ENCODE results near the gene DPF3. TPM values are rescaled to one million over a fixed set of nuclear protein-coding genes. Genes with fewer than 3 reads are reported as not detected.

DPF3 gene
- total RNA-seq, 1 donor from 2014 or later, result 3.0 TPM

DNA sequence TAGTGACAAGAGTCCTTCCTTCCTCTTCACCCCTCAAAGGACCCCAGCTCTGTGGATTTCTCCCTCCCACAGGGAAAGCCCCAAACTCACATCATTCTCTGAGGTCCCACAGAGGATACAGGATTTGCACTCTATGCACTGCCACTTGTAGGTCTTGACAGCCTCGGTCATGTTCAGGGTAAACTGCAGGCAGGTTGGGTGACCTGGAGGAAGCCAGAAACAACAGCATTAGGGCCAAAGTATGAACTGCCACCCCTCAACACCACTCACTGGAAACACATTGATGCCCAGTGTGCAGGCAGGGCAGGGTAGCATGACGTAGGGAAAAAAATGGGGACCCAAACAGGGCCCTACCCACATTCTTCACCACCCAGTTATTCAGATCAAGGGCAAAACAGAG, 264.4 kb downstream of the DPF3 start:
- Mint-ChIP-seq H3K27me3 (ENCODE audit: unreplicated experiment) (no peaks in the 10 kb centered on the region), H3K4me3 (ENCODE audit: unreplicated experiment) (no peak overlapping the region), H3K4me1 (ENCODE audit: unreplicated experiment) (no peaks in the 10 kb centered on the region), H3K27ac (ENCODE audit: unreplicated experiment) (no peak overlapping the region), H3K36me3 (ENCODE audit: low read depth, unreplicated experiment) (no peaks in the 10 kb centered on the region), H3K9me3 (ENCODE audit: unreplicated experiment) (no peaks in the 10 kb centered on the region)
- TF ChIP-seq, protein P1, sequence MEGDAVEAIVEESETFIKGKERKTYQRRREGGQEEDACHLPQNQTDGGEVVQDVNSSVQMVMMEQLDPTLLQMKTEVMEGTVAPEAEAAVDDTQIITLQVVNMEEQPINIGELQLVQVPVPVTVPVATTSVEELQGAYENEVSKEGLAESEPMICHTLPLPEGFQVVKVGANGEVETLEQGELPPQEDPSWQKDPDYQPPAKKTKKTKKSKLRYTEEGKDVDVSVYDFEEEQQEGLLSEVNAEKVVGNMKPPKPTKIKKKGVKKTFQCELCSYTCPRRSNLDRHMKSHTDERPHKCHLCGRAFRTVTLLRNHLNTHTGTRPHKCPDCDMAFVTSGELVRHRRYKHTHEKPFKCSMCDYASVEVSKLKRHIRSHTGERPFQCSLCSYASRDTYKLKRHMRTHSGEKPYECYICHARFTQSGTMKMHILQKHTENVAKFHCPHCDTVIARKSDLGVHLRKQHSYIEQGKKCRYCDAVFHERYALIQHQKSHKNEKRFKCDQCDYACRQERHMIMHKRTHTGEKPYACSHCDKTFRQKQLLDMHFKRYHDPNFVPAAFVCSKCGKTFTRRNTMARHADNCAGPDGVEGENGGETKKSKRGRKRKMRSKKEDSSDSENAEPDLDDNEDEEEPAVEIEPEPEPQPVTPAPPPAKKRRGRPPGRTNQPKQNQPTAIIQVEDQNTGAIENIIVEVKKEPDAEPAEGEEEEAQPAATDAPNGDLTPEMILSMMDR (IDR thresholded peaks at IDR 0.05; ENCODE audit: unreplicated experiment), result no peak
- DNase-seq (ENCODE audit: low spot score), result no peak

DNA sequence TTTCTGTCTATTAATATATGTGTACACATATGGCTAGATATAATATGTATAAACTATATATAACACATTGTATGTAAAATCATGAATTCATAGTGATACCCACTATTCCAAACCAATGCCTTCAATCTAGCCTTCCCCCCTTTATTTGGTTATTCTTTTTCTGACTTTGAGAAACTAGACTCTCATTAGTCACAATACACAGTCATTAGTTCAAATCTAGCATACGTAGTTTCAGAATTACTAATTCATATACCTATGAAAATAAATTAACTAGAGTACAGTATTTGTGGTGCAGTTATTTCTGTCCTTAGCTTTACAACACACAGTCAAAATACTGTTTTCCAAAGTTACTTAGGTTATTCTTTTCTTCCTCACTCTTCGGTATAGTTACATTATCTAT, 268.2 kb downstream of the DPF3 start:
- no peaks in the 10 kb centered on the region for H3K9me3 Mint-ChIP-seq (ENCODE audit: unreplicated experiment)
- H3K4me3 Mint-ChIP-seq (ENCODE audit: unreplicated experiment), result no peak overlapping the region
- H3K4me1 Mint-ChIP-seq (ENCODE audit: unreplicated experiment), result no peaks in the 10 kb centered on the region
- no peak for DNase-seq (ENCODE audit: low spot score)
- TF ChIP-seq, protein P1 (IDR thresholded peaks at IDR 0.05; ENCODE audit: unreplicated experiment), result no peak
- H3K36me3 Mint-ChIP-seq (ENCODE audit: low read depth, unreplicated experiment), result no peaks in the 10 kb centered on the region
- no peaks in the 10 kb centered on the region for H3K27me3 Mint-ChIP-seq (ENCODE audit: unreplicated experiment)
- no peak overlapping the region for H3K27ac Mint-ChIP-seq (ENCODE audit: unreplicated experiment)

DNA sequence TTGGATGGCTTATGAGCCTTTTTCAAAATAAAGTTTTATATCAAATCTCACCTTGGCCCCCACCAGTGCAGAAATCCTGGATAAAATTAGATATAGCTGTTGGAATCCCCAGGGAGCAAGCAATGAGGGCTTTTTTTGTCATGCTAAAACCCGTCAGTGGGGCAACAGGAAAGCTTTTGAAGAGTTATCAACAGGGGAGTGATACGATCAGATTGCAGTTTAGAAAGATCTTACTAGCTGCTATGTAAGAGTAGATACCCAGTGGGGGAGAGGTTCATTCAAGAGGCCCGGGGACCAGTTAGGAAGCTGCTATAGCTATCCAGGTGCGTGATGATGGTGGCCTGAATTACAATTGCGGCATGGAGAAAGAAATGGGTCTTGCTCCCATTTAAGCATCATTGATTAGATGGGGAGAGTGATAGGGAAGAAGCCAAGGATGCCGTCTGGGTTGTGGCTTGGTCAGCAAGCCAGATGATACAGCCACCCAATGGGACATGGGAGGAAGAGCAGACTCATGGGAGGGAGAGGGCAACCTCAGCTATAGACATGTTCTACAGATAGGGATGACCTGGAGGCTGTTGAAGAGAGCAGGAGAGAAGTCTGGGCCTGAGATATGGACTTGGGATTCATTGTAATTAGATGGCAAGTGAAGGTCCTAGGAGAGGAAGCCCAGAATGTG, 272.4 kb downstream of the DPF3 start:
- Mint-ChIP-seq H3K27ac (ENCODE audit: unreplicated experiment) (no peak overlapping the region), H3K4me3 (ENCODE audit: unreplicated experiment) (no peak overlapping the region), H3K9me3 (ENCODE audit: unreplicated experiment) (no peaks in the 10 kb centered on the region), H3K4me1 (ENCODE audit: unreplicated experiment) (peaks cover 13% of the 10 kb centered on the region), H3K27me3 (ENCODE audit: unreplicated experiment) (peaks cover 2% of the 10 kb centered on the region), H3K36me3 (ENCODE audit: low read depth, unreplicated experiment) (no peaks in the 10 kb centered on the region)
- TF ChIP-seq, protein P1 (IDR thresholded peaks at IDR 0.05; ENCODE audit: unreplicated experiment), result no peak
- no peak for DNase-seq (ENCODE audit: low spot score)

DNA sequence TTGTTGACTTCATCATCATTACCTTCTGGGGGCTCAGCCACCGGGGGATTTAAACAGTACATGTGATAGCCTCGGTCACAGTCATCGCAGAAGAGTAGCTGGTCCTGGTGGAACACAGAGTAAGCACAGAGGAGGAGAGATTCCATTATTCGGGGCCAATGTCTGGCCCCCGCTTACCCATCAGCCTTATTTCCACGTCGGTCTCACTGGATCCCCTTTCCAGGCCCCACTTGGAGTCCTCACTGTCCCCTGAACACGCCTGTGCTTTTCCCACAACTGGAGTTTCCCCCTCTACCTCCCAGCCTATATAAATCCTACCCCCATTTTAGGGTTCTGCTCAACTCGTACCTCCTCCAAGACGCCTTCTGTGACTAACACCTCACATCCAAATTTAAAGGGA, 274.0 kb downstream of the DPF3 start:
- no peak overlapping the region for H3K4me3 Mint-ChIP-seq (ENCODE audit: unreplicated experiment)
- peaks cover 2% of the 10 kb centered on the region for H3K27me3 Mint-ChIP-seq (ENCODE audit: unreplicated experiment)
- DNase-seq (ENCODE audit: low spot score), result no peak
- H3K9me3 Mint-ChIP-seq (ENCODE audit: unreplicated experiment), result no peaks in the 10 kb centered on the region
- H3K36me3 Mint-ChIP-seq (ENCODE audit: low read depth, unreplicated experiment), result no peaks in the 10 kb centered on the region
- H3K27ac Mint-ChIP-seq (ENCODE audit: unreplicated experiment), result no peak overlapping the region
- H3K4me1 Mint-ChIP-seq (ENCODE audit: unreplicated experiment), result peaks cover 26% of the 10 kb centered on the region
- TF ChIP-seq, protein P1 (IDR thresholded peaks at IDR 0.05; ENCODE audit: unreplicated experiment), result no peak

DNA sequence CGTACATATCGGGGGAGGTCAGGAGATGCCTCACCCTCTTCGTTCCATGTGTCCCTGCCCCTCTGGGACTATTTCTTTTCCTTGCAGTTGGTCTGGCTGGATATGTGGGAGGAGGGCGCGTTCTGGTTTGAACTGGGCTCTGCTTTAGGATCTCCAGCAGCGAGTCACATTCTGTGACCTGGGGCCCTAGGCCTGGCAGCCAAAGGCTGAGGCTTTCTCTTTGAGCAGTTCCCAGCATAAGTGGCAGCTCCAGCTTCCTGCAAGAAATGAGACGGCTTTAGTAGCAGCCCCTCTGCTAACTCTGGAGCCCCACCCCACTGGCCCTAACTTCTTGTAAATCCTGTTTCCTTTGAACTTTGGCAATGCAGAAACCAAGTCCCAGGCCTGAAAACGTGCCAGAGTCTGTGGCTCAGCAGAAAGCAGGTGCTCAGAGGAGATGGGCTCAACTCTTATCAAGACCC, 274.8 kb downstream of the DPF3 start:
- H3K9me3 Mint-ChIP-seq (ENCODE audit: unreplicated experiment), result no peaks in the 10 kb centered on the region
- no peaks in the 10 kb centered on the region for H3K36me3 Mint-ChIP-seq (ENCODE audit: low read depth, unreplicated experiment)
- no peak overlapping the region for H3K27ac Mint-ChIP-seq (ENCODE audit: unreplicated experiment)
- TF ChIP-seq, protein P1 (IDR thresholded peaks at IDR 0.05; ENCODE audit: unreplicated experiment), result no peak
- peaks cover 27% of the 10 kb centered on the region for H3K4me1 Mint-ChIP-seq (ENCODE audit: unreplicated experiment)
- no peak for DNase-seq (ENCODE audit: low spot score)
- no peak overlapping the region for H3K4me3 Mint-ChIP-seq (ENCODE audit: unreplicated experiment)
- peaks cover 2% of the 10 kb centered on the region for H3K27me3 Mint-ChIP-seq (ENCODE audit: unreplicated experiment)

All from endothelial cell (in vitro differentiated cells).